HEK293 (cell line): Measurements from ENCODE around the gene KRTAP10-6.

Experiments
- CTCF ChIP-seq: fragments of 450-650 bp; formaldehyde crosslinking; IDR thresholded peaks from 2 replicates; pipeline ENCODE4 v1.5.1; 2016; ENCODE audit warnings: missing biosample characterization, missing genetic modification characterization
- ZNF354C ChIP-seq: fragments of 450-650 bp; formaldehyde crosslinking; IDR thresholded peaks from 2 replicates; pipeline ENCODE4 v1.5.1; 2016; ENCODE audit warnings: missing biosample characterization, missing genetic modification characterization, low read depth, borderline replicate concordance

GRCh38 chr21:44599264-44600029, 7.1 kb upstream of the KRTAP10-6 start:
- TF ChIP-seq ZNF354C (tag by site-specific recombination) (no peak), CTCF (no peak)
